ENCODE measurements around the gene COL24A1.
"Not testable (repeated sequence)": the region's sequence is repeated elsewhere in the genome, so short reads cannot be mapped to it uniquely, and the experiment has no call there.

Gene COL24A1

GRCh38 chr1:86151427-86151826, 5.1 kb downstream of the COL24A1 start:
- DNase-seq: no peak

GRCh38 chr1:86150553-86151055, 6.0 kb downstream of the COL24A1 start:
- DNase-seq: no peak

- DNase-seq: no peak
These were observed 7.0 kb downstream of the COL24A1 start for GRCh38 chr1:86149591-86149990.

- DNase-seq: no peak
These were observed 8.8 kb downstream of the COL24A1 start for GRCh38 chr1:86147755-86148154.

- no peak for DNase-seq
These were observed 10.0 kb downstream of the COL24A1 start for GRCh38 chr1:86146566-86146965.

GRCh38 chr1:86140281-86140880, 16.2 kb downstream of the COL24A1 start:
- no peak for DNase-seq

- DNase-seq: no peak
These were observed 17.8 kb downstream of the COL24A1 start for GRCh38 chr1:86138746-86139145.

GRCh38 chr1:86137436-86137835, 19.1 kb downstream of the COL24A1 start:
- DNase-seq: no peak

GRCh38 chr1:86119214-86119764, 37.3 kb downstream of the COL24A1 start:
- DNase-seq: no peak

- DNase-seq: no peak
These were observed 41.7 kb downstream of the COL24A1 start for GRCh38 chr1:86114816-86115400.

- no peak for DNase-seq
These were observed 42.3 kb downstream of the COL24A1 start for GRCh38 chr1:86114236-86114635.

GRCh38 chr1:86111590-86111989, 45.0 kb downstream of the COL24A1 start:
- DNase-seq: not testable (repeated sequence)

- DNase-seq: no peak
These were observed 46.0 kb downstream of the COL24A1 start for GRCh38 chr1:86110451-86111129.

- no peak for DNase-seq
These were observed 51.1 kb downstream of the COL24A1 start for GRCh38 chr1:86105533-86105866.

GRCh38 chr1:86104606-86105532, 51.7 kb downstream of the COL24A1 start:
- no peak for DNase-seq

- no peak for DNase-seq
These were observed 55.0 kb downstream of the COL24A1 start for GRCh38 chr1:86101616-86102015.

GRCh38 chr1:86100401-86100800, 56.2 kb downstream of the COL24A1 start:
- no peak for DNase-seq

- no peak for DNase-seq
These were observed 66.8 kb downstream of the COL24A1 start for GRCh38 chr1:86089765-86090164.

- DNase-seq: no peak
These were observed 70.7 kb downstream of the COL24A1 start for GRCh38 chr1:86085741-86086409.

GRCh38 chr1:86084998-86085397, 71.6 kb downstream of the COL24A1 start:
- DNase-seq: no peak

- DNase-seq: no peak
These were observed 74.4 kb downstream of the COL24A1 start for GRCh38 chr1:86082183-86082582.

GRCh38 chr1:86072474-86072873, 84.1 kb downstream of the COL24A1 start:
- DNase-seq: not testable (repeated sequence)

All from activated effector memory CD4-positive, alpha-beta T cell treated with Interleukin-2 at 50 U/mL for 16 hours (primary cell).